Measurements from ENCODE around the gene PLOD1.
"Not testable (repeated sequence)": the region's sequence is repeated elsewhere in the genome, so short reads cannot be mapped to it uniquely, and the experiment has no call there.

The PLOD1 gene

DNA sequence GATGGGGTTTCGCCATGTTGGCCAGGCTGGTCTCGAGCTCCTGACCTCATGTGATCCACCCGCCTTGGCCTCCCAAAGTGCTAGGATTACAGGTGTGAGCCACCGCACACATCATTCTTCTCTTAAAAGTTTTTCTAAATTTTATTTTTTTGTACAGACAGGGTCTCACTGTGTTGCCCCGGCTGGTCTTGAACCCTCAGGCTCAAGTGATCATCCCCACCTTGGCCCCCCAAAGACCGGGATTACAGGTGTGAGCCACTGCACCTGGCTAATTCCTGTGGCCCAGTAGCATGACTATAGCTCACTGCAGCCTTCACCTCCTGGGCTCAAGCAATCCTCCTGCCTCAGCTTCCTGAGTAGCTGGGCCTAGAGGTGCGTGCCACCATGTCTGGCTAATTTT, 5.3 kb downstream of the PLOD1 start:
- DNase-seq (ENCODE audit: low read depth) = not testable (repeated sequence)

DNA sequence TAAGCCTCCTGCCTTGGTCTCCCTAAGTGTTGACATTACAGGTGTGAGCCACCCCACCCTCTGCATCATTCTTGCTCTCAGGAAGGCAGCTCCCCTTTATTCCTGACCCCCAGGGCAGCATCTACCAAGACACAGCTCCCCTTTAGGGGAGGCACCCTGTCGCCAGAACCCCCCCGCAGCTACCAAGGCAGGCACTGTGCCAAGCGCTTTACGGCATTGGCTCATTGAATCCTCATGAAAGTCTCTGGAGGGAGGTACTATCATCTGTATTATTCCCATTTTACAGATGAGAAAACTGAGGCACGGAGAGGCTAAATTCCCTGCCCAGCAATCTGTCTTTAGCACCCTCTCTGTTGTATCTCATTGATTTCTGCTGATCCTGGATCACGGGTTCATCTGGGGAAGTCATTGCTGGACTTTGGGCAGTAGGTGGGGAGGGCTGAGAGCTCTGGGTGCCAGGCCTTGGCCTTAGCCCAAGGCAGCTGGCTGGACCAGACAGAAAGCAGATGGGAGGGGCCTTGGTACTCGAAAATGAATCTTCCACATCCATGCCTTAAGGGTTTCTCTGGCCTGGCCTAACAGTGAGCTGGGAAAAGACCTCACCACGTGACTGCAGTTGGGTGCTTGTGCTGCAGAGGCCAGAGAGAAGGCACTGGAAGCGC, 5.9 kb downstream of the PLOD1 start:
- DNase-seq (ENCODE audit: low read depth) = no peak

DNA sequence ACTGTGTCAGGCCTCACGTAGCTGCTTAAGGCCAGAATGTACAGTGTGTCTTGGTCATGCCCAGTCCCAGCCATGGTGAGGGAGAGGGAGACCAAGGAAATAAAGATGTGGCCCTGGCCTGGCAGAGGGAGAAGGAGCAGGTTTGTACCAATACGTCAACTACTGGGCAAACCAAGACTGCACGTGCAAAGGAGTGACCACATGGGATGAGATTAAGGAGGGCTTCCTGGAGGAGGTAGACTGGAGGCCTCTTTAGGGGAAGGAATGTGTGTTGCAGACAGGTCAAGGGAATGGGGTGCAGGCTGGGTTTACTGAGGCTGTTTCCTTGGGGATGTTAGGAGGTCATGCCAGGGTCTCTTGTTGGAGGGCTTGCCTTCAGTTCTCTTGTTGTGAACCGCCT, 7.8 kb downstream of the PLOD1 start:
- DNase-seq (ENCODE audit: low read depth) = no peak

DNA sequence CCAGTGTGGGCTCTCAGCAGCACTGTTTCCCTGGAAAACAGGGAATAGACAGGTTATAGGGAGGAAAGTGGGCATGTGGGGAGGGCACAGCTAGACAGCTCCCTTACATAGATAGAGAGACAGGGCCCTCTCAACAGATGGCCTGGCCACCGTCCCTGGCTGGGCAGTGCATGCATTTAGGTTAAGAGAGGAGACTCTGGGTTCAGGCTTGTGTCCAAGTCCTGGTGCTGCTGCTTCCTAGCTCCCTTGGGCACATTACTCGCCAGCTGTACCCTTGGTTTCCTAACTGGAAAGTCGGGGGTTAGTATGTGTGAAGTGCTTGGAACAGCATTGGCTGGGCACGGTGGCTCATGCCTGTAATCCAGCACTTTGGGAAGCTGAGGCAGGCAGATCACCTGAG, 9.1 kb downstream of the PLOD1 start:
- no peak for DNase-seq (ENCODE audit: low read depth)

DNA sequence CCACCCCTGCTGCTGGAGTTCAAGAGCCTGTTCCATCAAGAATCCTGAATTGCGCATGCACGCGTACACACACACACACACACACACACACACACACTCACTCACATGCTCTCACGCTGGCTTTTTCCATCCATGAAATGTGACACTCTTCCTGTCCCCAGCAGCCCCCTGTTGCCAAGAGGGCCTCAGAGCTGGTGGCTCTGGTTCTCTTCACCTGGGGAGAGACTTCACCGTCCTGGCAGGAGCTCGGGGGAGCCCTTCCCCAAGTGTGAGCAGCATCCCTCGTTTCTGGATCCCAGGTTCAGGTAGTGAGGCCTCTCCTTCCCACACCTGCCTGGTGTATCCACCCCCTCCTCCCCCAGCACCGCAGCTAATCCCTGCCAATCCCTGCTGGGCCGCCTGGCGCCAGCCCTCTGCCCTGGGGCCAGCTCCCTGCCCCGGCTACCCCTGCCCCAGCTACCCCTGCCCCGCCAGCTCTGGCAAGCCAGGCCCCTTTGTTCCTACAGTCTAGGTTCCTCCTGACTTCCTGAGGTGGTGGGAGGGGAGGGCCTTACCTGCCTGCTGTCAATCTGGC, 9.9 kb downstream of the PLOD1 start:
- DNase-seq (ENCODE audit: low read depth) = no peak

DNA sequence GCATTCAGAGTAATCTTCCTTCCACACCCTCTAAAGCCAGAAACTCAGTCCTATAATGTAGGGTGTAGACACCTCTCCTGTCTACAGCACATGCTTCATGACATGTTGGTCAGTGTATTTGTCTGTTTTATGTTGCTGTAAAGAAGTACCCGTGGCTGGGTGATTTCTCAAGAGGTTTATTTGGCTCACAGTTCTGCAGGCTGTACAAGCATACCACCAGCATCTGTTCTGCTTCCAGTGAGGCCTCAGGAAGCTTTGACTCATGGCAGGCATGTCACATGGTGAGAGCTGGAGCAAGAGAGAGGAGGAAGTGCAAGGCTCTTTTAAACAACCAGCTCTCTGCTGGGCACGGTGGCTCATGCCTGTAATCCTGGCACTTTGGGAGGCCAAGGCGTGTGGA, 12.1 kb downstream of the PLOD1 start:
- no peak for DNase-seq (ENCODE audit: low read depth)

DNA sequence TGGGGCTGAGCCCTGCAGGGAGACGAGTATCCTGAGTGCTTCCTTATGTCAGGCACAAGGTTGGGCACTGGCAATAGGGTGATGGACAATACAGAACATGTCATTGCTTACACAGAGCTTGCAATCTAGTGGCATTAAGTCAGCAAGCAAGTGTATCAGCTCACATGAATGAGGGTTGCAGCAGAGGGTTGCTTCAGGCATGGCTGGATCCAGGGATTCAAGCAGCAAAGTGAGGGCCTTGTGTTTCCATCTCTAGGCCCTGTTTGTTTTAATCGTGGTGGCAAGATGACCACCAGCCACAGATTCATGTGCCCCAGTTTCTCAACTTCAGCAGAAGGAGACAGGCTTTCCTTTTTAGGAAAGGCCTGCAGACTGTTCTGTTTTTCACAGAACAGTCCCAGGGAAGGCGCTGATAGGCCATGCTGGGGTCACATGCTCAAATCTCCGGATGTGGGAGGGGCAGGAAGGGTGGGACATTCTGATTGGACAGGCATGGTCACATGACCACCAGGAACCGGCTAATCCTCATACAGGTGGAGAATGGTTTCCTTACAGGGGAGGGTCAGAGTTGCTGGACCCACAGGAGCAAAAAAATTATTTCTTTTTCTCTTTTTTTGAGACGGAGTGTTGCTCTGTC, 14.4 kb downstream of the PLOD1 start:
- DNase-seq (ENCODE audit: low read depth) = no peak

DNA sequence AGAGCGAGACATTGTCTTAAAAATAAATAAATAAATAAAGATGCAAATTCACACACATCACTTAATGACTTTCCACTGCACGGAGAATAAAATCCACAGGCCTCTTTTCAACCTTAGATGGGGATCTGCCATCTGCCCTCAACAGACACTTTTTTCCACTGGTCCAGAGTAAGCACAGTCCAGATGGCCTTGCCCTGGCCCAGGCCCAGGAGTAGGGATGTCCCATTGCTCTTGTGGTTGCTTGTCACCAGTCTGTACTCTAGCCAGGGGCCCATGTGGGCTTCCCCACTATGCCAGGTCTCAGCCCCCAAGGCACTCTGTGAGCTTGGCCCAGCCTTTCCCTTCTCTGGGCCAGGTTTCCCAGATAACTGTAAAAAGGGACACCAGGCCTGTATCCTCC, 17.4 kb downstream of the PLOD1 start:
- DNase-seq (ENCODE audit: low read depth) = no peak

DNA sequence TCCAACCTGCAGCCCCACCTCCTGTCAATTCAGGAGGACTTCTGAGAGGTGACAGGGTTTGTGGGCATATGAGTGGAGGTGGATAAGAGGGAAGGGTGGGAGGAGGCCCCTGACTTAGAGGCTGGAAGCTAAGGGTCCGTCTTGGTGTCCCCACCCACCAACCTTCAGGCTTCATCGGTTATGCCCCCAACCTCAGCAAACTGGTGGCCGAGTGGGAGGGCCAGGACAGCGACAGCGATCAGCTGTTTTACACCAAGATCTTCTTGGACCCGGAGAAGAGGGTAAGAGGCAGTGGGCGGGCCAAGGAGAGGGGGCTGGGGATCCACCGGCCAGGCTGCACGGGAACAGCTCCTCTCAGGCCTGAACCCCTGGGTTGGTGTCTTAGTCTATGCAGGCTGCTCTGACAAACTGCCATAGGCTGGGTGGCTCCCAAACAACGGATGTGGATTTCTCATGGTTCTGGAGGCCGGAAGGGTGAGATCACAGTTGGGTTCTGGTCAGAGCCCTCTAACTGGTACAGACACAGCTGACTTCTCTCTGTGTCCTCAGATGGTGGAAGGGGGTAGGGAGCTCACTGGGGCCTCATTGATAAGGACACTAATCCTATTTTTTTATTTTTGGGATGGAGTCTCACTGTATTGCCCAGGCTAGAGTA, 18.1 kb downstream of the PLOD1 start:
- DNase-seq (ENCODE audit: low read depth) = no peak

DNA sequence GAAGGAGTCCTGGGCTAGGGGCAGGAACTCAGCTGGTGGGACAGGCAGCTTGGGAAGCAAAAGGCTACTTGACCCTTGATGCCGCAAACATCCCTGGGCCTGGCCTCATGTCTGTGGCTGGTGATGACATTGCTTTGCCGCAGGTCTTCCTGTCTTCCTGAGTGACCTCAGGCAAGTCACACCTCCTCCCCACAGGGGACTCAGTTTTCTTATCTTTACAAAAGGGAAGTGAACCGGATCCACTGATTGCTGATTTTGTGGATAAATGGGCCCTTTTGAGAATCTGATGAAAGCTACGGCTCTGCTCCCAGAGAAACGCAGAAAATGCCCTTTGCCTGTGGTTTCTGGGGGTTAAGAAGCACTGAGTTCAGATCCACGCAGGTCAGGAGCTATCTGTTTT, 20.7 kb downstream of the PLOD1 start:
- DNase-seq (ENCODE audit: low read depth) = no peak

DNA sequence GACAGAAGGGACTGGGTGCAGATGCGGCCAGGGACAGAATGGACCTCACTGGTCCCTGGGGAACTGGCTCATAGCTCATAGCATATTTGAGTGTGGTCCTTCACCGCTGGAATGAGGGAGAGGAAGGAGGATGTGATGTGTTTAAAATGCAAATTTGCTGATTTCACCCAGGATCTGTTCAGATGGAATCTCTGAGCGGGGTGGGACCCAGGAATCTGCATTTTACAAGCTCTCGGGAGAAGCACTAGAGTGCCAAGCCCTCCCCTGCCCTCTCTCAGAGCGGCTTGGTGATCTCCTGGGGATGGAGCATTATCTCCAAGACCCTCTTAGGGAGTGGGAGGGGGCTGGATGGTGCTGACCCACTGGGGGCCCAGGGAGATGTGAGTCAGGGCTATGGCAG, 22.9 kb downstream of the PLOD1 start:
- no peak for DNase-seq (ENCODE audit: low read depth)

DNA sequence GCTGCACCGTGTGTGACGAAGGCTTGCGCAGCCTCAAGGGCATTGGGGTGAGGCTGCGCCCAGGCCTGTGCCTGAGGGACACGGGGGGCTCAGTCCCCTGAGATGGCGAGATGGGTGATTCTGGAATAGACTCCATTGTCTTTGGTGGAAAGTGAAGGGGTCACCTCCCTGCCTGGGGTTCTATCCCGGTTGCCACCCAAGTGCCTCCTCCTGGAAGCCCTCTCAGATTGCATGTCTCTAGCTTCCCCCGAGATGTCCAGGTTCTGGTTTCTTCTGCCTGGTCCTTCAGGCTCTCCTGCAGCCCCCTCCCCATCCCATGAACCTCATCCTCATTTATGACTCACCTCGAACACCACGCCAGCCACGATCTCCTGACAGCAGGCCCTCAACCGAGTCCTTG, 23.4 kb downstream of the PLOD1 start:
- no peak for DNase-seq (ENCODE audit: low read depth)

DNA sequence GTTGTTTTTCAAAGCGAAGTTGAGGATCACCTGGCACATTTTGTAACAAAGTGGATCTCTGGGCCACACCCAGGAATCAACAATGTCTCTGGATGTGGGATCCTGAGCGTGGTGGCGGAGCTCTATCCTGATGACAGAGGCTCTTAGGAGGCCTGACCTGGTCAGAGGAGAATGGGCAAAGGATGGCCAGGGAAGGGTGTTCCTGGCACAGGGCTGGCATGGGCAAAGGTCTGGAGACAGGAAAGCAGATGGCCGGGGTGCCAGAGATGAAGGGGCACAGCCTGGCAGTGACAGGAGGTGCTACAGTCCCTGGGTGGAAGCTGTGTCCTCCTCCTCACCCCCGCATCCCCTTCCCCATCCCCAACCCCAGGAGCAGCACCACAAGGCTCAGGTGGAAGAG, 25.8 kb downstream of the PLOD1 start:
- no peak for DNase-seq (ENCODE audit: low read depth)

DNA sequence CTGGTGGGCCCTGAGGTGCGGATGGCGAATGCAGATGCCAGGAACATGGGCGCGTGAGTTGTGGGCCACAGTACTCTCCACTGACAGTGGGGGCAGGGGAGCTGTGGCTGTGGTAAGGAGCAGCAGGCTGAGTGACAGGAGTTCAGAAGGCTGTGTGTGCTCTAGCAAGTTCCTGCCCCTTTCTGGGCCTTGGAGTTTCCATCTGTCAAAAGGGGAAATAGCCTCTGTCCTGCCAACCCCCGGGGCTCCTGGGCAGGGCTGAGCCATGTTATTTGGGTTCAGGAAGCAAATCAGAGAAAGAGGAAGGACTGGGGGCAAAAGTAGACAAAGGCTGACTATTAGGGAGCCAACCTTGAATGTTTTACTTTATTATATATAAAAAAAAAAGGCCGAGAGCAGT, 26.2 kb downstream of the PLOD1 start:
- no peak for DNase-seq (ENCODE audit: low read depth)

DNA sequence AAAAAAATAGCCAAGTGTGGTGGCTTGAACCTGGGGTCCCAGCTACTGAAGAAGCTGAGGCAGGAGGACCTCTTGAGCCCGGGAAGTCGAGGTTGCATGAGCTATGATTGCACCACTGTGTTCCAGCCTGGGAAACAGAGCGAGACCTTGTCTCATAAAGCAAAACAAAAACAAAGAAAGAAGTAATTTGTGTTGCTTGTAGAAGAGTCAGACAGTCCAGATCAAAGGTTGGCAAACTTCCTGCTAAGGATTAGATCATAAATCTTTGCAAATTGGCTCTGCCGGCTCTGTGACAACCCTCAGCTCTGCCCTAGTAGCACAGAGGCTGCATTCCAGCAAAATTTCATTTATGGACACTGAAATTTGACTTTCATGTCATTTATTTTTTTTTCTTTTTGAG, 26.7 kb downstream of the PLOD1 start:
- DNase-seq (ENCODE audit: low read depth) = no peak

DNA sequence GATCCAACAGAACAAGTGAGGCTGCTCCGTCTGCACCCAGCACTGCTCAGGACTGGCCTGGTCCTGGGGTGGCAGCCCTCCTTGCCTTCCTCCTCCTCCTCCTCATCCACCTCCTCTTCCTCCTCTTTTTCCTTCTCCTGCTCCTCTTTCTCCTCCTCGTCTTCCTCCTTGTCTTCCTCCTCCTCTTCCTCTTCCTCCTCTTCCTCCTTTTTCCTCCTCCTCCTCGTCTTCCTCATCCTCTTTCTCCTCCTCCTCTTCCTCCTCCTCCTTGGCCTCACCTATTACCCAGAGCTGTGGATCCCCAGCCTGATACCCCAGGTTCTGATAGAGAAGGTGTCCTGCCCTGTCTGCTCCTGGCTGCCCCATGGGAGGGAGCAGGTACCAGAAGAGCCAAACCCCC, 29.1 kb downstream of the PLOD1 start:
- DNase-seq (ENCODE audit: low read depth) = no peak

DNA sequence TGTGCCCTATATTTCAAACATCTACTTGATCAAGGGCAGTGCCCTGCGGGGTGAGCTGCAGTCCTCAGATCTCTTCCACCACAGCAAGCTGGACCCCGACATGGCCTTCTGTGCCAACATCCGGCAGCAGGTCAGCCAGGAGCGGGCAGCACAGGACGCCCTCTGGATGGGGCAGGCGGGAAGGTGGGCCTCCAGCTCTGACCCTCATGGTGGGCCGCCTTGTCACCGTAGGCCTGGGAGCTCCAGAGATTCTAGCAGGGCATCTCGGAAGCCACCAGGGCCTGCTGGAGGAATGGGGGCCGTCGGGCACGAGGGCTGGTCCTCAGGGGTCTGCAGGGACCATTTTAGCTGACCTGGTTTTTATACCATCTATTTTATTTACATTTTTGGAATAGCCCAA, 30.1 kb downstream of the PLOD1 start:
- no peak for DNase-seq (ENCODE audit: low read depth)

DNA sequence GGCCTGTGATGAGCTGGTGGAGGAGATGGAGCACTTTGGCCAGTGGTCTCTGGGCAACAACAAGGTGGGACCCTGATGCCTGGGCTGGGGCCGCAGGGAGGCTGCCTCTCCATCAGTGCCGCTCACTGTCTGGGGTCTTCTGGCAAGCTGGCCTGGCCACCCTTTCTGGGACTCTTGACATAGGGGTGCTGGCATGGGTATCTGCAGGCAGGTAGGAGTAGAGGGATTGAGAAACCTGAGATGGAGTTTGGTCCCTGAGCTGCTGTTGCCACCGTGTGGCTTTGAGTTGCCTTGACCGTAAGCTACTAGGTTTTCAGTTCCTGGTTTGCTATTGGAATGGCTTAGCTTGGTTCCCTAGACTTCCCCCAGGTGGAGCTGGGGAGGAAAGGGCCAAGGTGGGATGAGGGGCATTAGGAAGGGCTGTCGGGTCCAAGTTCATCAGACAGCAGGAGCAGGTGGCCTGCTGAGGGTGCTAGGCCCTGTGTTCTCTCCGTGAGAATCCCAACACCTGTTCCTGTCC, 32.6 kb downstream of the PLOD1 start:
- DNase-seq (ENCODE audit: low read depth) = no peak

DNA sequence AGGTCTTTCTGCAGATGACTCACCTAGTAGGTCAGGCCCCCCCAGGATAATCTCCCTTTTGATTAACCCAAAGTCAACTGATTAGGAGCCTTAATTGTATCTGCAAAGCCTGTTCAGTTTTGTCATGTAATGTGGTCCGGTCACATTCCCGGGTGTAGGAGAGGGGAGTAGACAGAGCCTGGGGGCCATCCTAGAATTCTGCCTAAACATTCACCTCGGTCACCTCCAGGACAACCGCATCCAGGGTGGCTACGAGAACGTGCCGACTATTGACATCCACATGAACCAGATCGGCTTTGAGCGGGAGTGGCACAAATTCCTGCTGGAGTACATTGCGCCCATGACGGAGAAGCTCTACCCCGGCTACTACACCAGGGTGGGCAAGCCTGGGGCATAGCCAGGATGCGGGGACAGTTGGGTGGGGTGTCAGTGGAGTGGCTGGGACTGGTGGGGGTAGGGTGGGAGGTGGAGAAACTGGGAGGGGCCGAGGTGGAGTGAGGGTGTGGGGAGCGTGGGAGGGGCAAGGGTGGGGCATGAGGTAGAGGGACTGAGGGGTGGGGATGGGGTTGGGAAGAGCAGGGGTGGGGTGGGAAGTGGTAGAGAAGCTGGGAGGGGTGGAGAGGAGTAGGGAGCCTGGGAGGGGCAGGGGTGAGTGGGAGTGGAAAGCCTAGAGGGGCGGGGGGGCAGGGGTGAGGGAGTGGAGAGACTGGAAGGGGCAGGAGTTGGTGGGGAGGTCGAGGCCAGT, 36.1 kb downstream of the PLOD1 start:
- DNase-seq (ENCODE audit: low read depth) = no peak

DNA sequence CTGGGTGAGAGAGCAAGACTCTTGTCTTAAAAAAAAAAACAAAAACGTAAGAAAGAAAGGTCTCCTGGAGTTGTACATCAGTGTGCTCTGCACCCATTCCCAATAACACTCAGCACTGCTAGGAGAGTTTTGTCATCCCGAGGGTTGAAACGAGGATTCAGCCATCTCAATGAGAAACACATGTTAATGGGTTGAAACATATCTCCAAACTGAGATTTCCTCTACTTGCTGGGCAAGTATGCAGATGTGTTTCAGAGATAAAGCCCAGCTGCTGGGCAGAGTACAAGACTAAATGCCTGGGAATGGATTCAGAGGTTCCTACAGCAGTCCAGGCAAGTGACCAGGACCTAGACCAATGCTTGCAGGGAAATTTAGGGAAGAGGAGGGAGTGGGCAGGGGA, 43.1 kb downstream of the PLOD1 start:
- no peak for DNase-seq (ENCODE audit: low read depth)

DNA sequence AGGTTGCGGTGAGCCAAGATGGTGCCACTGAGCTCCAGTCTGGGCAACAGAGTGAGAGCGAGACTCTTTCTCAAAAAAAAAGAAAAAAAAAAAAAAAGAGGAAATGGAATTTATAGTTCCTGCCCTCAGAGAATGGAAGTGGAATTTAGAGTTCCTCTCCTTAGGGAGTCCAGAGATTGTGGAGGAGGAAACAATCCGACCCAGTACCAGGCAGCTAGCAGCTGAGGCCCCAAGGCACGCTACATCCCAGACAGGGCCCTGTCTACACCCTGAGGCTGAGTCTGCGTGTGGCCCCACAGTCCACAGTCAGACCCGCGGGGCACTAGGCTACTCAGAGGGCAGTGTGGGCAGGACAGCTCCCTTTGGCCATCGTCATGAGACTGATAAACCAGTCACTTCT, 43.8 kb downstream of the PLOD1 start:
- DNase-seq (ENCODE audit: low read depth) = no peak

DNA sequence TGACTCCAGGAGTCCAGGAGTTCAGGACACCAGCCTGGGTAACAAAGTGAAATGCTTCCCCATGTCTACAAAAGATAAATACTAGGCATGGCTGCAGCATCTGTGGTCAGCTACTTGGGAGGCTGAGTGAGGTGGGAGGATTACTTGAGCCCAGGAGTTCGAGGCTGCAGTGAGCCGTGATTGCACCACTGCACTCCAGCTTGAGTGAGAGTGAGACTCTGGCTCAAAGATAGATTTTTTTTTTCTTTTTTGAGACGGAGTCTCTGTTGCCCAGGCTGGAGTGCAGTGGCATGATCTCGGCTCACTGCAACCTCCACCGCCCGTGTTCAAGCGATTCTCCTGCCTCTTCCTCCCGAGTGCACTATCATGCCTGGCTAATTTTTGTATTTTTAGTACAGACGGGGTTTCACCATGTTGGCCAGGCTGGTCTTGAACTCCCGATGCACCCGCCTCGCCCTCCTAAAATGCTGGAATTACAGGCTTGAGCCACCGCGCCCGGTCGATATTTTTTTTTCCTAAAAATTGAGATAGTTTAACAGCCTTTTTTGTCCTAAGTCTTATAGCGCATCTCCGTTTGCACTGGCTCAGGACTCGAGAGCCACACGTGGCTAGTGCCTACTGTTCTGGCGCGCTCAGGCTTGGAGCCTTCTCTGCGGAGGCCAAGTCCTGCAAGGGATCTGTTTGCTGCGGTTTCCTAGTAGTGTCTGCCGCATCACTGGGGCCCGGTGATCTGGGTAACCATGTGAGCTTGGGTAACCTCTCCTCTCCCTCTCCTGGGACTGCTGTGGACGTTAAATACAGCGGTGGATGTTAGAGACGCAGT, 44.7 kb downstream of the PLOD1 start:
- no peak for DNase-seq (ENCODE audit: low read depth)
